ENCODE measurements around the gene ZSCAN2.

DNA sequence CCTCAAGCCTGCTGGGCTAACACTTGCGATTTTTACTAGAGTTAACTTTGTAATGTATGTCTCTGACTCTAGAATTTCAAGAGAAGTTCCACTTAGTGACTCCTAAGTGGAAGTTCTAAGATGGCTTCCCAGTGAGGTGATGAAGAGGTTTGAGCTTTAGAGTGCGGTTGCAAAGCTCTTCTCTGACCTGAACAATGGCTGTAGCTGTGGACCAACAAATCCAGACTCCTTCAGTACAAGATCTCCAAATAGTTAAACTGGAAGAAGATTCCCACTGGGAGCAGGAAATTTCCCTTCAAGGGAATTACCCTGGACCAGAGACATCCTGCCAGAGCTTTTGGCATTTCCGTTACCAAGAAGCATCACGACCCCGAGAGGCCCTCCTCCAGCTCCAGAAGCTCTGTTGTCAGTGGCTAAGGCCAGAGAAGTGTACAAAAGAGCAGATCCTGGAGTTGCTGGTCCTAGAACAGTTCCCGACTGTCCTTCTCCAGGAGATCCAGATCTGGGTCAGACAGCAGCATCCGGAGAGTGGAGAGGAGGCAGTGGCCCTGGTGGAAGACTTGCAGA lies 31.0 kb downstream of the ZSCAN2 start:
- TF ChIP-seq NFRKB (IDR thresholded peaks at IDR 0.05): no peak
- no peak for TF ChIP-seq SP1 (IDR thresholded peaks at IDR 0.05)
- no peak for TF ChIP-seq BHLHE40 (IDR thresholded peaks at IDR 0.05; ENCODE audit: borderline replicate concordance)
- no peak for TF ChIP-seq SUZ12 (IDR thresholded peaks at IDR 0.05)
- TF ChIP-seq CTBP1 (IDR thresholded peaks at IDR 0.05; ENCODE audit: borderline replicate concordance): no peak
- no peak for TF ChIP-seq FOXA1 (IDR thresholded peaks at IDR 0.05)
- no peak for TF ChIP-seq FOXM1 (IDR thresholded peaks at IDR 0.05; ENCODE audit: borderline replicate concordance)
